Head of caudate nucleus (tissue), 42 donors: ENCODE measurements around the gene CLEC17A.
"Not testable (repeated sequence)": the region's sequence is repeated elsewhere in the genome, so short reads cannot be mapped to it uniquely, and the experiment has no call there.

ENCODE experiments used
- DNase-seq, 42 donors: peaks; one replicate each; pipeline versions ENCODE4 v3.0.0 to v3.0.0-alpha.2; 2020 to 2021; ENCODE audit warnings: mixed read lengths in 7 of 42
- intact Hi-C: fragments of 100-400 bp; cut with DNase I; formaldehyde crosslinking; loops from one replicate; pipeline ENCODE4 v1.15.0; 2022

CLEC17A gene

GRCh38 chr19:14575428-14575980 lies 7.4 kb upstream of the CLEC17A start:
- intact Hi-C loops, result loop anchor here (10.0 kb wide), 1 partner anchor 309 kb away; the partner anchor contains the start of gene OR7A17

GRCh38 chr19:14576363-14576762 lies 6.5 kb upstream of the CLEC17A start:
- intact Hi-C loops, result loop anchor here (10.0 kb wide), 1 partner anchor 308 kb away; the partner anchor contains the start of gene OR7A17
- no peak for DNase-seq

More at GRCh38 chr19:14575428-14575980, 7.4 kb upstream of the CLEC17A start:
- DNase-seq, result no peak

- DNase-seq, result no peak
- intact Hi-C loops, result loop anchor here (10.0 kb wide), 1 partner anchor 308 kb away; the partner anchor contains the start of gene OR7A17
Measured at GRCh38 chr19:14577264-14577663, 5.6 kb upstream of the CLEC17A start.

GRCh38 chr19:14577885-14578427 lies 4.9 kb upstream of the CLEC17A start:
- intact Hi-C loops, result loop anchor here (10.0 kb wide), 1 partner anchor 307 kb away; the partner anchor contains the start of gene OR7A17
- DNase-seq, result no peak

GRCh38 chr19:14580623-14581237 lies 2.2 kb upstream of the CLEC17A start:
- intact Hi-C loops, result no loop called here
- DNase-seq, result no peak

- DNase-seq, intact Hi-C loops: not testable (repeated sequence)
Measured at GRCh38 chr19:14584372-14584771, 1.5 kb downstream of the CLEC17A start.

- intact Hi-C loops, DNase-seq: not testable (repeated sequence)
Measured at GRCh38 chr19:14585187-14585586, 2.3 kb downstream of the CLEC17A start.

- DNase-seq, intact Hi-C loops: not testable (repeated sequence)
Measured at GRCh38 chr19:14589433-14589832, 6.5 kb downstream of the CLEC17A start.

- no peak for DNase-seq
- intact Hi-C loops, result no loop called here
Measured at GRCh38 chr19:14595558-14595957, 12.7 kb downstream of the CLEC17A start.

GRCh38 chr19:14599548-14600147 lies 16.8 kb downstream of the CLEC17A start:
- no peak for DNase-seq
- intact Hi-C loops, result no loop called here

GRCh38 chr19:14603990-14604387 lies 21.1 kb downstream of the CLEC17A start:
- intact Hi-C loops, result no loop called here
- no peak for DNase-seq

GRCh38 chr19:14606627-14607026 lies 23.7 kb downstream of the CLEC17A start:
- intact Hi-C loops, result no loop called here
- DNase-seq, result no peak

- intact Hi-C loops, result no loop called here
- DNase-seq, result no peak
Measured at GRCh38 chr19:14611051-14611450, 28.2 kb downstream of the CLEC17A start.

- DNase-seq, intact Hi-C loops: not testable (repeated sequence)
Measured at GRCh38 chr19:14612242-14612641, 29.4 kb downstream of the CLEC17A start.

GRCh38 chr19:14612657-14613056 lies 29.8 kb downstream of the CLEC17A start:
- intact Hi-C loops, result no loop called here

GRCh38 chr19:14613399-14614098 lies 30.7 kb downstream of the CLEC17A start:
- DNase-seq, intact Hi-C loops: not testable (repeated sequence)

More at GRCh38 chr19:14612657-14613056, 29.8 kb downstream of the CLEC17A start:
- no peak for DNase-seq

- intact Hi-C loops, result no loop called here
- peak in 11 of 42 donors; percentile 3 to 26 (median 10) for DNase-seq
Measured at GRCh38 chr19:14614099-14614412, 31.2 kb downstream of the CLEC17A start.

- intact Hi-C loops, result no loop called here
- no peak for DNase-seq
Measured at GRCh38 chr19:14615623-14616022, 32.7 kb downstream of the CLEC17A start.

GRCh38 chr19:14616407-14616806 lies 33.5 kb downstream of the CLEC17A start:
- intact Hi-C loops, result no loop called here
- DNase-seq, result no peak

GRCh38 chr19:14619404-14619803 lies 36.5 kb downstream of the CLEC17A start:
- intact Hi-C loops, result no loop called here

More at GRCh38 chr19:14619404-14619803, 36.5 kb downstream of the CLEC17A start:
- no peak for DNase-seq
